ENCODE results near the gene ATP6V0B. TPM values are rescaled to one million over a fixed set of nuclear protein-coding genes. Genes with fewer than 3 reads are reported as not detected.

The ATP6V0B gene
- total and polyA plus RNA-seq, 2 donors (not counting 3 experiments of a cell fraction or from before 2014, with no cell fraction given) = 110 to 325 TPM

GRCh38 chr1:44013949-44014348 is 39.2 kb downstream of the ATP6V0B start:
- no peaks in the 10 kb centered on the region for H3K36me3 ChIP-seq (ENCODE audit: control insufficient read depth in 2 of 2, extremely low read depth in 1 of 2, insufficient read depth in 2 of 2, low read length in 2 of 2)
- intact Hi-C loops (cut with micrococcal nuclease) (no loop called here), dilution Hi-C loops (cut with MboI; ENCODE audit: extremely low pct_ligation_motif_present, low sequenced_read_pairs) (no loop called here)
- H3K9ac ChIP-seq (replicated peaks; ENCODE audit: extremely low read depth, insufficient read depth, low read length) = no peak overlapping the region
- H3K4me3 ChIP-seq (replicated peaks in 1 of 3; ENCODE audit: insufficient read depth in 1 of 3, low read depth in 1 of 3, low read length in 3 of 3) = no peak overlapping the region
- DNase-seq (ENCODE audit: low read depth, low spot score) (no peak), FAIRE-seq (no peak)
- H3K4me1 ChIP-seq (ENCODE audit: control insufficient read depth, extremely low read depth, insufficient read depth, low read length) = no peaks in the 10 kb centered on the region
- BruUV-seq (replicated peaks) = no TSS peak
- no peaks in the 10 kb centered on the region for H4K20me1 ChIP-seq (replicated peaks; ENCODE audit: control insufficient read depth, extremely low read depth, insufficient read depth, low read length)
- no peak overlapping the region for H3K27ac ChIP-seq (ENCODE audit: insufficient read depth, low read depth, low read length)
- H3K79me2 ChIP-seq (ENCODE audit: control insufficient read depth, insufficient read depth, low read length) = no peaks in the 10 kb centered on the region
- ChIA-PET POLR2A (no interaction called here), CTCF (interaction anchor here (0.7 to 1.7 kb wide), 5 partner anchors 8 to 33 kb away, joined by 3 to 9 read pairs (median 5); no protein-coding TSS in a partner anchor)
- no peak overlapping the region for H2AFZ ChIP-seq (ENCODE audit: low read depth, low read length)
- peaks cover 0 to 4% of the 10 kb centered on the region in 2 experiments for H3K27me3 ChIP-seq (ENCODE audit: control insufficient read depth in 2 of 2, insufficient read depth in 2 of 2, low read length in 2 of 2)
- H3K9me3 ChIP-seq (replicated peaks; ENCODE audit: control insufficient read depth, insufficient read depth, low read length) = no peaks in the 10 kb centered on the region
- TF ChIP-seq MAX (IDR thresholded peaks at IDR 0.05; ENCODE audit: insufficient read depth, insufficient read length) (no peak), FOS (IDR thresholded peaks at IDR 0.05; ENCODE audit: borderline replicate concordance, insufficient read depth, low read length) (no peak), MYC (IDR thresholded peaks at IDR 0.05; ENCODE audit: low read depth, low read length) (no peak), GATA2 (IDR thresholded peaks at IDR 0.05; ENCODE audit: insufficient read depth, insufficient read length, low read depth, low read length) (no peak), CTCF (IDR thresholded peaks at IDR 0.05; ENCODE audit: extremely low read depth in 1 of 2, insufficient read depth in 1 of 2, low read depth in 1 of 2, low read length in 2 of 2) (no peak), POLR2A (IDR thresholded peaks at IDR 0.05; ENCODE audit: low read depth, low read length) (no peak), POLR2AphosphoS5 (IDR thresholded peaks at IDR 0.05; ENCODE audit: insufficient read depth, low read depth, low read length) (no peak), EZH2 (IDR thresholded peaks at IDR 0.05; ENCODE audit: borderline replicate concordance, low read depth, low read length, severe bottlenecking) (no peak), JUN (IDR thresholded peaks at IDR 0.05; ENCODE audit: borderline replicate concordance, insufficient read depth, insufficient read length, low read depth) (no peak)
- no peaks in the 10 kb centered on the region for H3K9me1 ChIP-seq (replicated peaks; ENCODE audit: control insufficient read depth, extremely low read depth, insufficient read depth, low read length)
- no peak overlapping the region for H3K4me2 ChIP-seq (ENCODE audit: insufficient read depth, low read length)
